ENCODE data around the gene RAB29. TPM values are rescaled to one million over a fixed set of nuclear protein-coding genes. Genes with fewer than 3 reads are reported as not detected.
A peak's percentile ranks its signal among the peaks of the same experiment; 100 is the strongest.
"Not testable (repeated sequence)": the region's sequence is repeated elsewhere in the genome, so short reads cannot be mapped to it uniquely, and the experiment has no call there.

The RAB29 gene, protein sequence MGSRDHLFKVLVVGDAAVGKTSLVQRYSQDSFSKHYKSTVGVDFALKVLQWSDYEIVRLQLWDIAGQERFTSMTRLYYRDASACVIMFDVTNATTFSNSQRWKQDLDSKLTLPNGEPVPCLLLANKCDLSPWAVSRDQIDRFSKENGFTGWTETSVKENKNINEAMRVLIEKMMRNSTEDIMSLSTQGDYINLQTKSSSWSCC
- total RNA-seq, result 4.7 TPM

DNA sequence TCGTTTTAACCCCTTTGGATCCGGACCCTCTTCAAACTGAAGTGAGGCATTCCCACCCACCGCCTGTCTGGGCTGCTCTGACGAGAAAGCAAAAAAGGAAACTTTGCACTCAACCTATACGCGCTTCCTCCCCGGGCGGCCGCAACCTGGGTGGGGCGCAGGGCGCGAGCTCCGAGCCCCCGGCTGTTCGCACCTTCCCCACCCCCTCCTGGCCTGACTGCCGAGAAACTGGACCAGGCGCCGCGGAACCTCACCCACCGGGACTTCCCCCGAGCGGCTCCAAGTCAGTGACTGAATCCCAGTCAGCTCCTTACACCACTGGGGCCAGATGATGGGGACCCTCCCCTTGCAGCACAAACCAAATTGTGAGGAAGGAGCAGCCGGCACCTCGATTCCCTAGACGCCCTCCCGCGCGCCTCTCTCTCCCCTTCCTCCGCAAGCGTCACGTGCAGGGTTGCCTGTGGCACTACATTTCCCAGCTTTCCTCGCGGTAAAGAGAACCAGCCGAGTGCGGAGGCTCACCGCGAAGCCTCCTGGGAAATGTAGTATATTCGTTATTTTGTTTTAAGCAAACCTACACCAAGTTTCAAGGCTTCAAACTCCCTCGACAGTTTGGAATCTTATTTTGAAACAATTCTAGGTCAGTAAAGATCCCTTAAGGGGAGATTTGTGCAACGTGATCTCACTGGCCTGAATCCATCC is at the start of gene RAB29:
Gene RAB29, minus strand, starts transcription at position 468 of the 702 bp plus-strand sequence. CDS start 526 bp downstream, outside the sequence.
- H3K9ac ChIP-seq (ENCODE audit: low read depth in 1 of 3, low read length in 3 of 3), result peak within 1 kb of the TSS; percentile 61 to 91 (median 87)
- H3K27ac ChIP-seq (ENCODE audit: low read depth, low read length), result peak within 1 kb of the TSS; percentile 69
- peaks cover 4 to 6% (median 5%) of the 10 kb centered on the region in 3 donors for H3K36me3 ChIP-seq (ENCODE audit: control insufficient read depth in 3 of 3, insufficient read depth in 3 of 3, low read length in 3 of 3)
- H3K4me3 ChIP-seq (ENCODE audit: low read length in 3 of 3), result peak within 1 kb of the TSS; percentile 94 to 97 (median 95)
- no peaks in the 10 kb centered on the region for H3K9me3 ChIP-seq (ENCODE audit: control insufficient read depth in 3 of 3, low read length in 3 of 3)
- no peaks in the 10 kb centered on the region for H3K27me3 ChIP-seq (ENCODE audit: control insufficient read depth in 3 of 3, insufficient read depth in 3 of 3, low read length in 3 of 3)
- H3K4me1 ChIP-seq (ENCODE audit: control insufficient read depth in 3 of 3, insufficient read depth in 3 of 3, low read length in 3 of 3), result peaks cover 3 to 14% (median 11%) of the 10 kb centered on the region in 3 donors

DNA sequence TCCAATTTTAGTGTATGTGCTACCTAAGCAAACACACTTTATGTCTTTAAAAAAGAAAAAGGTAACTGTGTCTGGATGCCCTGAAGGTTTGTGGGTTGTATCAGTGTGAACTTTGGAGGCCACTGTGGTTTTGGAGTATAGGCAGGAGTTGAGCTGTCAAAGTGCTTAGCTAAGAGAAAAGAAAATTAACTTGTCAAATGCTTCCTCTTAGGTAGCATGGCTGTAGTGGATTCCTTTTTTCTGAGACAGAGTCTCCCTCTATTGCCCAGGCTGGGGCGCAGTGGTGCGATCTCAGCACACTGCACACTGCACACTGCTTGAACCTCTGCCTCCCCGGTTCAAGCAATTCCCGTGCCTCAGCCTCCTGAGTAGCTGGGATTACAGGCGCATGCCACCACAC is 48.9 kb upstream of the RAB29 start:
- Histone ChIP-seq H3K4me1 (ENCODE audit: control insufficient read depth in 3 of 3, insufficient read depth in 3 of 3, low read length in 3 of 3) (peaks cover 10 to 17% (median 14%) of the 10 kb centered on the region in 3 donors), H3K9ac (ENCODE audit: low read depth in 1 of 3, low read length in 3 of 3) (no peak overlapping the region), H3K4me3 (ENCODE audit: low read length in 3 of 3) (no peak overlapping the region), H3K9me3 (ENCODE audit: control insufficient read depth in 3 of 3, low read length in 3 of 3) (no peaks in the 10 kb centered on the region), H3K27me3 (ENCODE audit: control insufficient read depth in 3 of 3, insufficient read depth in 3 of 3, low read length in 3 of 3) (no peaks in the 10 kb centered on the region), H3K36me3 (ENCODE audit: control insufficient read depth in 3 of 3, insufficient read depth in 3 of 3, low read length in 3 of 3) (no peaks in the 10 kb centered on the region), H3K27ac (ENCODE audit: low read depth, low read length) (no peak overlapping the region)

DNA sequence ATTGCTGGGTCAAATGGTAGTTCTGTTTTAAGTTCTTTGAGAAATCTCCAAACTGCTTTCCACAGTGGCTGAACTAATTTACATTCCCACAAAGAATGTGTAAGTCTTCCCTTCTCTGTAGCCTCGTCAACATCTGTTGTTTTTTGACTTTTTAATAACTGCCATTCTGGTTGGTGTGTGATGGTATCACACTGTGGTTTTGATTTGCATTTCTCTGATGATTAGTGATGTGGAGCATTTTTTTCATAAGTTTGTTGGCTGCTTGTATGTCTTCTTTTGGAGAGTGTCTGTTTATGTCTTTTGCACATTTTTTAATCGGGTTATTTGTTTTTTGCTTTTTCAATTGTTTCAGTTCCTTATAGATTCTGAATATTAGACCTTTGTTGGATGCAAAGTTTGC is 48.0 kb upstream of the RAB29 start:
- H3K4me3 ChIP-seq (ENCODE audit: low read length in 3 of 3); H3K36me3 ChIP-seq (ENCODE audit: control insufficient read depth in 3 of 3, insufficient read depth in 3 of 3, low read length in 3 of 3); H3K27me3 ChIP-seq (ENCODE audit: control insufficient read depth in 3 of 3, insufficient read depth in 3 of 3, low read length in 3 of 3); H3K9me3 ChIP-seq (ENCODE audit: control insufficient read depth in 3 of 3, low read length in 3 of 3); H3K27ac ChIP-seq (ENCODE audit: low read depth, low read length); H3K9ac ChIP-seq (ENCODE audit: low read depth in 1 of 3, low read length in 3 of 3): not testable (repeated sequence)
- peaks cover 10 to 17% (median 14%) of the 10 kb centered on the region in 3 donors for H3K4me1 ChIP-seq (ENCODE audit: control insufficient read depth in 3 of 3, insufficient read depth in 3 of 3, low read length in 3 of 3)

DNA sequence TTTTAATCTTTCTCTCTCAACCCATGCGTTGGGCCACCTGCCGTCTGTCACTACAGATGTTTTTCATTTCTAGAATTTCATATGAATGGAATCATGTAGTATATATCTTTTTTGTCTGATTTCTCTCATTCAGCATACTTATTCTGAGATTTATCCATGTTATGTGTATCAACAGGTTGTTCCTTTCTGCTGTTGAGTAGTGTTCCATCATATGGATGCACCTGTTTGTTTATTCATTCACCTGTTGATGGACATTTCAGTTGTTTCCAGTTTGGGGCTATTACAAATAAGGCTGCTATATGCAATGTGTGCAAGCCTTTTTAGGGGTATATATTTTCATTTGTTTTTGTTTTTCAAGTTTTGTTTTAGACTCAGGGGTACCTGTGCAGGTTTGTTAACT is 47.1 kb upstream of the RAB29 start:
- Histone ChIP-seq H3K4me3 (ENCODE audit: low read length in 3 of 3) (no peak overlapping the region), H3K36me3 (ENCODE audit: control insufficient read depth in 3 of 3, insufficient read depth in 3 of 3, low read length in 3 of 3) (no peaks in the 10 kb centered on the region), H3K27ac (ENCODE audit: low read depth, low read length) (no peak overlapping the region), H3K9ac (ENCODE audit: low read depth in 1 of 3, low read length in 3 of 3) (no peak overlapping the region), H3K4me1 (ENCODE audit: control insufficient read depth in 3 of 3, insufficient read depth in 3 of 3, low read length in 3 of 3) (peaks cover 9 to 15% (median 9%) of the 10 kb centered on the region in 3 donors), H3K9me3 (ENCODE audit: control insufficient read depth in 3 of 3, low read length in 3 of 3) (no peaks in the 10 kb centered on the region), H3K27me3 (ENCODE audit: control insufficient read depth in 3 of 3, insufficient read depth in 3 of 3, low read length in 3 of 3) (no peaks in the 10 kb centered on the region)

DNA sequence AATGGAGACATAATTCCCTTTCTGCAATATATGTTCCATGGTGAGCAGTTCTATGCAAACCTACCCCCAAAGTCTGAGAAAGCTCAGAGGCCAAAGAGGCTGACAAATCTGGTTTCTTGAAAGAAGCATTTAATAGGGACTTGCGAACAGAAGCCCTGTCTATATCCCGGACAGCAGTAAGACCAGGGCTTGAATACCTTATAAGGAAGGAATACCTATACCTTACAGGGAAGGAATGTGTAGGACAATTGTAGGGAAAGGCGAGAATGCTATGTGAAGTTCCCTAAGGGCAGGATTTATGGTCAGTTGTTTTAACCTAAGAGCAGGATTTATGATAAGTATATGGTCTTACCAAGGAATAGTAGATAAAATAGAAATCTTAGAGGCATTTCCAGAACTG is 42.7 kb upstream of the RAB29 start:
- no peak overlapping the region for H3K9ac ChIP-seq (ENCODE audit: low read depth in 1 of 3, low read length in 3 of 3)

DNA sequence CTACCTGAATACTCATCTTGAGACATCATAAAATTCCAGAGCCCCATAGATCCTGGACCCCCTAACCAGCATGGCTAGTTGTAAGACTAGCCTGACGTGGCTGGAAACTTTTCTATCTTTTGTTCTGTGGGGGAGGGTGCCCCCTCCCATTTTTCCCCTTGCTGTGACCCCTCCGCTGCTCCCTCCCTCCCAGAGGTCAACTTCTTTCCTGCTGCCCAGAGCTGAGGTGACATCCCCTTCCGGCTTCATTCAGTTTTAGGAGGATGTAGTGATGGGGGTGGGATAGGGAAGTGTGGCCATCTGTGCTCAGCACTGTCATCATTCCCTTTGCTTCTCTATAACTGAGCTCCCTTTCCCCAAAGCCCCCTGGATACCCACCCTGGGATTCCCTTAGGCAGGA is 42.1 kb upstream of the RAB29 start:
- Histone ChIP-seq H3K27ac (ENCODE audit: low read depth, low read length) (no peak overlapping the region), H3K9me3 (ENCODE audit: control insufficient read depth in 3 of 3, low read length in 3 of 3) (no peaks in the 10 kb centered on the region), H3K9ac (ENCODE audit: low read depth in 1 of 3, low read length in 3 of 3) (no peak overlapping the region), H3K4me1 (ENCODE audit: control insufficient read depth in 3 of 3, insufficient read depth in 3 of 3, low read length in 3 of 3) (peaks cover 9 to 25% (median 9%) of the 10 kb centered on the region in 3 donors), H3K27me3 (ENCODE audit: control insufficient read depth in 3 of 3, insufficient read depth in 3 of 3, low read length in 3 of 3) (no peaks in the 10 kb centered on the region), H3K4me3 (ENCODE audit: low read length in 3 of 3) (no peak overlapping the region), H3K36me3 (ENCODE audit: control insufficient read depth in 3 of 3, insufficient read depth in 3 of 3, low read length in 3 of 3) (no peaks in the 10 kb centered on the region)

More for the DNA sequence above, 42.7 kb upstream of the RAB29 start:
- Histone ChIP-seq H3K27me3 (ENCODE audit: control insufficient read depth in 3 of 3, insufficient read depth in 3 of 3, low read length in 3 of 3) (no peaks in the 10 kb centered on the region), H3K27ac (ENCODE audit: low read depth, low read length) (no peak overlapping the region), H3K36me3 (ENCODE audit: control insufficient read depth in 3 of 3, insufficient read depth in 3 of 3, low read length in 3 of 3) (no peaks in the 10 kb centered on the region), H3K9me3 (ENCODE audit: control insufficient read depth in 3 of 3, low read length in 3 of 3) (no peaks in the 10 kb centered on the region), H3K4me1 (ENCODE audit: control insufficient read depth in 3 of 3, insufficient read depth in 3 of 3, low read length in 3 of 3) (peaks cover 9 to 25% (median 9%) of the 10 kb centered on the region in 3 donors), H3K4me3 (ENCODE audit: low read length in 3 of 3) (no peak overlapping the region)

DNA sequence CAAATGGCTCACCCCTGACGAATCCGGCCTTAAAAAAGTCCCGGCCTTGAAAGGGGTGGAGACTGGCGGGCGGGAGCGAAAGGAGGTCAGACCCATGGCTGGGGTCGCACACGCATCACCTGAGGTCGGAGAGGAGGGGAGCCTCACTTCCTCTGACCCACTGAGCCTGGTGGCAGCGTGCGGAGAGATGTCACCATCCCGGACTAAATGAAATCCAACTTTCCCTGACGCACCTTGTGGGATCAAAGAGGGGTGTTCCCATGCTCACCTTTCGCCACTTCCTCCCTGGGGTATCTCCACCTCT is 38.4 kb upstream of the RAB29 start:
- peak overlapping the region; percentile 93 for H3K27ac ChIP-seq (ENCODE audit: low read depth, low read length)
- no peaks in the 10 kb centered on the region for H3K9me3 ChIP-seq (ENCODE audit: control insufficient read depth in 3 of 3, low read length in 3 of 3)
- H3K27me3 ChIP-seq (ENCODE audit: control insufficient read depth in 3 of 3, insufficient read depth in 3 of 3, low read length in 3 of 3), result no peaks in the 10 kb centered on the region
- peaks cover 35 to 55% (median 40%) of the 10 kb centered on the region in 3 donors for H3K4me1 ChIP-seq (ENCODE audit: control insufficient read depth in 3 of 3, insufficient read depth in 3 of 3, low read length in 3 of 3)
- H3K36me3 ChIP-seq (ENCODE audit: control insufficient read depth in 3 of 3, insufficient read depth in 3 of 3, low read length in 3 of 3), result peaks cover 0 to 20% (median 6%) of the 10 kb centered on the region in 3 donors
- H3K4me3 ChIP-seq (ENCODE audit: low read length in 3 of 3), result peak overlapping the region; percentile 73 to 91 (median 91)
- H3K9ac ChIP-seq (ENCODE audit: low read depth in 1 of 3, low read length in 3 of 3), result peak overlapping the region; percentile 88 to 98 (median 90)

DNA sequence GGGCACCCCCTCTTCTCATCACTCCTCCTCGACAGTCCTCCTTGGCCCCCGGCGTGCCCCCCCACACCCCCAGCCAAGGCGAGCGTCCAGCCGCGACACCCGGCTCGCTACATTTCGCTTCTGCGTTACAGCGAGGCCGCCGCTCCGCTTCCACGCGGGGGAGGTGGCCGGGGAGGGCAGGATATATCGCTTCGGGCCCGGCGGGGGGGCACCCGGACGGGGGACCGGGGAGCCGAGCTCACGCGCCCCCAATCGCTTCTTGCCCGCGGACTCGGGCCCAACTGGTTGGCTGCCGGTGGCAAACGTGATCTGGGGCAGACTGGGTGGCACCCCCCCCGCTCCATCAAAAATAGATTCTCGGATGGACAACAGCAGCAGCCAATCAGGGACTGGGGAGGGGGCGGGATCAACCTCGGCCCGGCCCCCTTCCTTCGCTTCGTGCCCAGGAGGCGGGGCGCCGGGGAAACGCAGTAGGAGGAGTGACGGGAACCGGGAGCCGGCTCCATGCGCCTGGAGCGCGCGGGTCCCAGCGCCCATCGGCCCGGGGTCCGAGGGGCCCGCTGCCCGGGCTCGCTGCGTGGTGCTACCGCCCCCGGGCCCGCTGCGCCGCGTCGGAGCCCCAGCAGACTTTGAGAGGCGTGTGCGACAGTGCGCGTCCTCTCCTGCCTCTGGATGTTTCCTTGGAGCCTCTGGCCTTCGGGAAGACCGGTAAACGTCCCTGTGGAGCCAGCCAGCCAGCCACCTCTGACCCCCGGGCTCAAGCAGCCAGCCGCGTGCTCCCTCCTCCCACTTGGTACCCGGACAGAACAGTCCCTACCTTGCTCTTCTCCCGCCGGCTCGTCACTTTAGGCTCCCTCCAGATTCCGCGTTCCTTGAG is 37.8 kb upstream of the RAB29 start, which contains the start of gene SLC41A1:
Gene SLC41A1, minus strand, starts transcription at position 321 of the 877 bp plus-strand sequence. CDS start 2,757 bp downstream, outside the sequence.
- Histone ChIP-seq H3K36me3 (ENCODE audit: control insufficient read depth in 3 of 3, insufficient read depth in 3 of 3, low read length in 3 of 3) (peaks cover 0 to 23% (median 6%) of the 10 kb centered on the region in 3 donors), H3K4me3 (ENCODE audit: low read length in 3 of 3) (peak within 1 kb of the TSS; percentile 73 to 91 (median 91)), H3K9ac (ENCODE audit: low read depth in 1 of 3, low read length in 3 of 3) (peak within 1 kb of the TSS; percentile 90 to 98 (median 92)), H3K27me3 (ENCODE audit: control insufficient read depth in 3 of 3, insufficient read depth in 3 of 3, low read length in 3 of 3) (no peaks in the 10 kb centered on the region), H3K9me3 (ENCODE audit: control insufficient read depth in 3 of 3, low read length in 3 of 3) (no peaks in the 10 kb centered on the region), H3K27ac (ENCODE audit: low read depth, low read length) (peak within 1 kb of the TSS; percentile 93), H3K4me1 (ENCODE audit: control insufficient read depth in 3 of 3, insufficient read depth in 3 of 3, low read length in 3 of 3) (peaks cover 41 to 61% (median 46%) of the 10 kb centered on the region in 3 donors)

DNA sequence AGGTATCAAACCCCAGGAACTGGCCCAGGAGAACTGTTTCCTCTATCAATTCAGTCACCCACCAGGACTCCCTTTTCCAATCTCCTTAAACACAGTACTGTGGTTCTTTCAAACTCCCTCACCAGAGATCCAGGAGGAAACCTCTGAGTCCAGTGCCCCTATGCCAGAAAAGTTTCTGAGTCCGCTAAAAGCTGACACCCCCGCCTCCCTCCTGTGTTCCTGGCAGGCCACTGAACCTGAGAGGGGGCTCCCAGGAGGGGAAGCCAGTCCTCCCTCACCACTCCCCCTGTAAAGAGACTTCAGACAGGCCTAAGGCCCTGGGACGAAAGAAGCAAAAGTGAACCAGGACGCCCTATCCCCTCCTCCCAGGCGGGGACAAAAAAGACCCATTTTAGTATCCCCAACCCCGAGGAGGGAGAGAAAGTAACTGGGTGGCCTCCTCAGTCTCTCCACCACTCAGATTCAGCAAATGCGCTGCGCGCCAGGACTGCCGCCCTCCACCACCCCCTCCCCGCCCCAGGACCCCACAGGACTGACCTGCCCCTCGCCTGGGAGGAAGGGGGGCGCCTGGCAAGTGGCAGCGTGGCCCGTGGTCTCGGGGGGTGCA is 37.1 kb upstream of the RAB29 start:
- Histone ChIP-seq H3K27ac (ENCODE audit: low read depth, low read length) (peak overlapping the region; percentile 93), H3K4me1 (ENCODE audit: control insufficient read depth in 3 of 3, insufficient read depth in 3 of 3, low read length in 3 of 3) (peaks cover 42 to 58% (median 46%) of the 10 kb centered on the region in 3 donors), H3K9ac (ENCODE audit: low read depth in 1 of 3, low read length in 3 of 3) (peak overlapping the region; percentile 90 to 98 (median 92)), H3K4me3 (ENCODE audit: low read length in 3 of 3) (peak overlapping the region; percentile 73 to 91 (median 81)), H3K9me3 (ENCODE audit: control insufficient read depth in 3 of 3, low read length in 3 of 3) (no peaks in the 10 kb centered on the region), H3K36me3 (ENCODE audit: control insufficient read depth in 3 of 3, insufficient read depth in 3 of 3, low read length in 3 of 3) (peaks cover 0 to 23% (median 6%) of the 10 kb centered on the region in 3 donors), H3K27me3 (ENCODE audit: control insufficient read depth in 3 of 3, insufficient read depth in 3 of 3, low read length in 3 of 3) (no peaks in the 10 kb centered on the region)
